HEK293 (cell line): ENCODE measurements around the gene FBLN2.

Source experiments
- ZBTB48 ChIP-seq: fragments of 450-650 bp; formaldehyde crosslinking; IDR thresholded peaks from 2 replicates; pipeline ENCODE4 v1.5.1; 2016; ENCODE audit warnings: missing biosample characterization, missing genetic modification characterization
- TF ChIP-seq, protein P1 (sequence below): fragments of 450-650 bp; formaldehyde crosslinking; IDR thresholded peaks from 2 replicates; pipeline ENCODE4 v1.5.1; 2016; ENCODE audit warnings: missing biosample characterization, missing genetic modification characterization

DNA sequence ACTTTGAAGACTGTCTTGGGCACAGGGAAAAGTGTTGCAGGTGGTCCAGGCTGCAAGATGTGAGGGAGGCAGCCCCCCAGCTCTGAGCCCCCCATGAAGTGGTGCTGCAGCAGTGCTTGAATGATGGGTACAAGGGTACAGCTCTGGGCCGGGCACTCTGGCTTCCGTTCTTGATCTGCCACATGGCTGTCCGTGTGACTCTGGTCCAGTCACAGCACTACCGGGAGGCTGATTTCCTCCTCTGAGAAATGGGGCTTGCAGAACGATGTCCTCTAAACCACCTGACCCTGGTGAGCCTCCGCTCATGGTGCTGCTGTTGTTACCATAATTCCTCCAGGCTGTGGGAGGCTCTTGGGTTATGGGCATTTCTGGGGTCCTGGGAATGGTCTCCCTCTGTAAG is 75.1 kb downstream of the FBLN2 start:
- TF ChIP-seq, protein P1, sequence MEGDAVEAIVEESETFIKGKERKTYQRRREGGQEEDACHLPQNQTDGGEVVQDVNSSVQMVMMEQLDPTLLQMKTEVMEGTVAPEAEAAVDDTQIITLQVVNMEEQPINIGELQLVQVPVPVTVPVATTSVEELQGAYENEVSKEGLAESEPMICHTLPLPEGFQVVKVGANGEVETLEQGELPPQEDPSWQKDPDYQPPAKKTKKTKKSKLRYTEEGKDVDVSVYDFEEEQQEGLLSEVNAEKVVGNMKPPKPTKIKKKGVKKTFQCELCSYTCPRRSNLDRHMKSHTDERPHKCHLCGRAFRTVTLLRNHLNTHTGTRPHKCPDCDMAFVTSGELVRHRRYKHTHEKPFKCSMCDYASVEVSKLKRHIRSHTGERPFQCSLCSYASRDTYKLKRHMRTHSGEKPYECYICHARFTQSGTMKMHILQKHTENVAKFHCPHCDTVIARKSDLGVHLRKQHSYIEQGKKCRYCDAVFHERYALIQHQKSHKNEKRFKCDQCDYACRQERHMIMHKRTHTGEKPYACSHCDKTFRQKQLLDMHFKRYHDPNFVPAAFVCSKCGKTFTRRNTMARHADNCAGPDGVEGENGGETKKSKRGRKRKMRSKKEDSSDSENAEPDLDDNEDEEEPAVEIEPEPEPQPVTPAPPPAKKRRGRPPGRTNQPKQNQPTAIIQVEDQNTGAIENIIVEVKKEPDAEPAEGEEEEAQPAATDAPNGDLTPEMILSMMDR (tag by site-specific recombination): no peak
- no peak for TF ChIP-seq ZBTB48 (tag by site-specific recombination)
